ENCODE measurements around the gene MAP4. TPM values are rescaled to one million over a fixed set of nuclear protein-coding genes. Genes with fewer than 3 reads are reported as not detected.
"Not testable (repeated sequence)": the region's sequence is repeated elsewhere in the genome, so short reads cannot be mapped to it uniquely, and the experiment has no call there.

The MAP4 gene
- polyA plus RNA-seq, 1 donor from 2014 or later: 186 TPM

DNA sequence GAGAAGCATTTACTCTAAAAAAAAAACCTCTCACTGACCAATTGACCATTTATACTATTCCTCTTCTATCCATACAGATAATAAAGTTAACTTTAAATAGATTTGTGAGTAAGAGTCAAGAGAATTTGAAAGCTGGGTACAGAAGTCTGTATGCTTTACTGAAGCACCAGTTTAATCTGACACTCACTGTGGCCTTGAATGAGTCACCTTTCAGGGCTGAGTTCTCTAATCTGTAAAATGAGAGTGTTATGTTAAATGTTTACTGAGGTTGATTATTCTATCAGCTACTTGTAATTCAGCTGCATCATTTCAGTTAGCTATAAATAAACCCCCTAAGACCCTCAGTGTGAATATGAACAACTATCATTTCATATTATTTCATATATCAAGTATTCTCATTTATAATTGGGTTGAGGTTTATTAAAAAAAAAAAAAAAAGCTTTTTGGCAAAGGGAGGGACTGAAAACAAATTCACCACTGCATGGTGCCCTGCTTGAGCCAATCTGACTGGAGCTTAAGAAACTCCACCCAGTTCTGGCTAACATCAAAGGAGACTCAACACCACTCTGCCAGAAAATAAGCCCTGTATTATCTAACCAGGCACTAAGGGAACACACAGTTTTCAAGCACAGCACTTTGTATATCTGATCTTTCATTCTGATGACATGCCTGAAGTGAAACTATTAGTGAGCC is 2.8 kb downstream of the MAP4 start:
- Histone ChIP-seq H3K4me3 (ENCODE audit: low read length) (no peak overlapping the region), H2AFZ (ENCODE audit: low read depth, low read length) (no peak overlapping the region), H3K9me2 (ENCODE audit: insufficient read depth, low read length) (no peaks in the 10 kb centered on the region), H3K4me2 (ENCODE audit: low read length) (no peak overlapping the region), H3K36me3 (ENCODE audit: insufficient read depth, low read length) (no peaks in the 10 kb centered on the region), H3K27me3 (ENCODE audit: insufficient read depth, low read depth, low read length) (no peaks in the 10 kb centered on the region), H3K79me2 (replicated peaks; ENCODE audit: insufficient read depth, low read length) (peaks cover 19% of the 10 kb centered on the region), H3F3A (ENCODE audit: insufficient read depth, low read length, poor library complexity, severe bottlenecking) (no peaks in the 10 kb centered on the region), H3K9ac (ENCODE audit: low read length) (no peak overlapping the region), H3K9me3 (ENCODE audit: low read length) (no peaks in the 10 kb centered on the region), H3K27ac (ENCODE audit: low read length) (no peak overlapping the region), H4K20me1 (ENCODE audit: insufficient read depth) (no peaks in the 10 kb centered on the region)
- TF ChIP-seq MXI1 (conservative IDR thresholded peaks at IDR 0.05; ENCODE audit: poor library complexity, severe bottlenecking) (no peak), RAD21 (conservative IDR thresholded peaks at IDR 0.05) (no peak), POLR2AphosphoS5 (IDR thresholded peaks at IDR 0.05) (no peak), EP300 (conservative IDR thresholded peaks at IDR 0.05; ENCODE audit: poor library complexity, severe bottlenecking) (no peak), TAF1 (IDR thresholded peaks at IDR 0.05; ENCODE audit: low read depth) (no peak), EZH2 (IDR thresholded peaks at IDR 0.05; ENCODE audit: borderline replicate concordance, insufficient read depth, low read length, poor library complexity, severe bottlenecking) (no peak), SMC3 (conservative IDR thresholded peaks at IDR 0.05; ENCODE audit: poor library complexity) (no peak)
- TF ChIP-seq, protein P1, sequence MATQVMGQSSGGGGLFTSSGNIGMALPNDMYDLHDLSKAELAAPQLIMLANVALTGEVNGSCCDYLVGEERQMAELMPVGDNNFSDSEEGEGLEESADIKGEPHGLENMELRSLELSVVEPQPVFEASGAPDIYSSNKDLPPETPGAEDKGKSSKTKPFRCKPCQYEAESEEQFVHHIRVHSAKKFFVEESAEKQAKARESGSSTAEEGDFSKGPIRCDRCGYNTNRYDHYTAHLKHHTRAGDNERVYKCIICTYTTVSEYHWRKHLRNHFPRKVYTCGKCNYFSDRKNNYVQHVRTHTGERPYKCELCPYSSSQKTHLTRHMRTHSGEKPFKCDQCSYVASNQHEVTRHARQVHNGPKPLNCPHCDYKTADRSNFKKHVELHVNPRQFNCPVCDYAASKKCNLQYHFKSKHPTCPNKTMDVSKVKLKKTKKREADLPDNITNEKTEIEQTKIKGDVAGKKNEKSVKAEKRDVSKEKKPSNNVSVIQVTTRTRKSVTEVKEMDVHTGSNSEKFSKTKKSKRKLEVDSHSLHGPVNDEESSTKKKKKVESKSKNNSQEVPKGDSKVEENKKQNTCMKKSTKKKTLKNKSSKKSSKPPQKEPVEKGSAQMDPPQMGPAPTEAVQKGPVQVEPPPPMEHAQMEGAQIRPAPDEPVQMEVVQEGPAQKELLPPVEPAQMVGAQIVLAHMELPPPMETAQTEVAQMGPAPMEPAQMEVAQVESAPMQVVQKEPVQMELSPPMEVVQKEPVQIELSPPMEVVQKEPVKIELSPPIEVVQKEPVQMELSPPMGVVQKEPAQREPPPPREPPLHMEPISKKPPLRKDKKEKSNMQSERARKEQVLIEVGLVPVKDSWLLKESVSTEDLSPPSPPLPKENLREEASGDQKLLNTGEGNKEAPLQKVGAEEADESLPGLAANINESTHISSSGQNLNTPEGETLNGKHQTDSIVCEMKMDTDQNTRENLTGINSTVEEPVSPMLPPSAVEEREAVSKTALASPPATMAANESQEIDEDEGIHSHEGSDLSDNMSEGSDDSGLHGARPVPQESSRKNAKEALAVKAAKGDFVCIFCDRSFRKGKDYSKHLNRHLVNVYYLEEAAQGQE (IDR thresholded peaks at IDR 0.05; ENCODE audit: borderline replicate concordance): no peak
- TF ChIP-seq, protein P2, sequence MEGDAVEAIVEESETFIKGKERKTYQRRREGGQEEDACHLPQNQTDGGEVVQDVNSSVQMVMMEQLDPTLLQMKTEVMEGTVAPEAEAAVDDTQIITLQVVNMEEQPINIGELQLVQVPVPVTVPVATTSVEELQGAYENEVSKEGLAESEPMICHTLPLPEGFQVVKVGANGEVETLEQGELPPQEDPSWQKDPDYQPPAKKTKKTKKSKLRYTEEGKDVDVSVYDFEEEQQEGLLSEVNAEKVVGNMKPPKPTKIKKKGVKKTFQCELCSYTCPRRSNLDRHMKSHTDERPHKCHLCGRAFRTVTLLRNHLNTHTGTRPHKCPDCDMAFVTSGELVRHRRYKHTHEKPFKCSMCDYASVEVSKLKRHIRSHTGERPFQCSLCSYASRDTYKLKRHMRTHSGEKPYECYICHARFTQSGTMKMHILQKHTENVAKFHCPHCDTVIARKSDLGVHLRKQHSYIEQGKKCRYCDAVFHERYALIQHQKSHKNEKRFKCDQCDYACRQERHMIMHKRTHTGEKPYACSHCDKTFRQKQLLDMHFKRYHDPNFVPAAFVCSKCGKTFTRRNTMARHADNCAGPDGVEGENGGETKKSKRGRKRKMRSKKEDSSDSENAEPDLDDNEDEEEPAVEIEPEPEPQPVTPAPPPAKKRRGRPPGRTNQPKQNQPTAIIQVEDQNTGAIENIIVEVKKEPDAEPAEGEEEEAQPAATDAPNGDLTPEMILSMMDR (IDR thresholded peaks at IDR 0.05; ENCODE audit: poor library complexity, severe bottlenecking): no peak

DNA sequence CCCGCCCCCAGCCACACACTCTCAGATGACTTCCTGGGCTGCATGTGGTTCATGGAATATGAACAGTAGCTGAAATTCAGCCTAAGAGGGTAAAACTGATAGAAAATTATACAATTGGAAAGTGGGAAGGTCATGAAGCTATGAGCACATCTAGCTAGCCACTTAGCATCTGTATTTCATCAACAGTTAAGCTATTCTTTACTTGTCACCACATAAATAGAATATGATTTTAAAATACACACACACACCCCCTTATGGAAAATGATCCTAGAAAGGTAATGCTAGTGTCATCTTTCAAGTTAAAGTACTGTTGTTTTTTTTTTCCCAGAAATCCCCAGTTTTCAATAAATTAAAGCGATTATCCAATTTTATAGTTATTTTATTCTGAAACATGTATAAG is 3.6 kb downstream of the MAP4 start:
- no peak overlapping the region for H3K9ac ChIP-seq (ENCODE audit: low read length)
- H3K9me2 ChIP-seq (ENCODE audit: insufficient read depth, low read length): no peaks in the 10 kb centered on the region
- H3K4me3 ChIP-seq (ENCODE audit: low read length): no peak overlapping the region
- no peaks in the 10 kb centered on the region for H3K9me3 ChIP-seq (ENCODE audit: low read length)
- no peak overlapping the region for H3K27ac ChIP-seq (ENCODE audit: low read length)
- H3K36me3 ChIP-seq (ENCODE audit: insufficient read depth, low read length): no peaks in the 10 kb centered on the region
- H2AFZ ChIP-seq (ENCODE audit: low read depth, low read length): no peak overlapping the region
- no peaks in the 10 kb centered on the region for H3K27me3 ChIP-seq (ENCODE audit: insufficient read depth, low read depth, low read length)
- no peak overlapping the region for H3K4me2 ChIP-seq (ENCODE audit: low read length)
- H3F3A ChIP-seq (ENCODE audit: insufficient read depth, low read length, poor library complexity, severe bottlenecking): no peaks in the 10 kb centered on the region
- H4K20me1 ChIP-seq (ENCODE audit: insufficient read depth): no peaks in the 10 kb centered on the region
- no peak for TF ChIP-seq POLR2AphosphoS5 (IDR thresholded peaks at IDR 0.05)
- TF ChIP-seq, protein P2 (IDR thresholded peaks at IDR 0.05; ENCODE audit: poor library complexity, severe bottlenecking): no peak
- no peak for TF ChIP-seq EP300 (conservative IDR thresholded peaks at IDR 0.05; ENCODE audit: poor library complexity, severe bottlenecking)
- TF ChIP-seq TAF1 (IDR thresholded peaks at IDR 0.05; ENCODE audit: low read depth): no peak
- no peak for TF ChIP-seq EZH2 (IDR thresholded peaks at IDR 0.05; ENCODE audit: borderline replicate concordance, insufficient read depth, low read length, poor library complexity, severe bottlenecking)
- TF ChIP-seq MXI1 (conservative IDR thresholded peaks at IDR 0.05; ENCODE audit: poor library complexity, severe bottlenecking): no peak
- no peak for TF ChIP-seq RAD21 (conservative IDR thresholded peaks at IDR 0.05)
- TF ChIP-seq, protein P1 (IDR thresholded peaks at IDR 0.05; ENCODE audit: borderline replicate concordance): no peak
- no peak for TF ChIP-seq SMC3 (conservative IDR thresholded peaks at IDR 0.05; ENCODE audit: poor library complexity)
- peaks cover 13% of the 10 kb centered on the region for H3K79me2 ChIP-seq (replicated peaks; ENCODE audit: insufficient read depth, low read length)

- H3K4me3 ChIP-seq (ENCODE audit: low read length); H3K9me2 ChIP-seq (ENCODE audit: insufficient read depth, low read length); H2AFZ ChIP-seq (ENCODE audit: low read depth, low read length); H3K27me3 ChIP-seq (ENCODE audit: insufficient read depth, low read depth, low read length); H4K20me1 ChIP-seq (ENCODE audit: insufficient read depth); H3K79me2 ChIP-seq (replicated peaks; ENCODE audit: insufficient read depth, low read length); H3F3A ChIP-seq (ENCODE audit: insufficient read depth, low read length, poor library complexity, severe bottlenecking); H3K9me3 ChIP-seq (ENCODE audit: low read length); H3K27ac ChIP-seq (ENCODE audit: low read length); H3K4me2 ChIP-seq (ENCODE audit: low read length); H3K9ac ChIP-seq (ENCODE audit: low read length); H3K36me3 ChIP-seq (ENCODE audit: insufficient read depth, low read length): not testable (repeated sequence)
Measured at GRCh38 chr3:48008066-48008465, 8.2 kb downstream of the MAP4 start.
